ENCODE measurements around the gene ITGB8.

ITGB8 gene

GRCh38 chr7:20438694-20439376 lies 108.1 kb downstream of the ITGB8 start:
- DNase-seq, result no peak

- no peak for DNase-seq
These were observed 108.9 kb downstream of the ITGB8 start for GRCh38 chr7:20439416-20440185.

- DNase-seq, result no peak
These were observed 109.9 kb downstream of the ITGB8 start for GRCh38 chr7:20440472-20441105.

GRCh38 chr7:20441346-20441745 lies 110.6 kb downstream of the ITGB8 start:
- no peak for DNase-seq

GRCh38 chr7:20441991-20442441 lies 111.3 kb downstream of the ITGB8 start:
- DNase-seq, result no peak

GRCh38 chr7:20442951-20443350 lies 112.3 kb downstream of the ITGB8 start:
- DNase-seq, result no peak

GRCh38 chr7:20444030-20444800 lies 113.5 kb downstream of the ITGB8 start:
- no peak for DNase-seq

- no peak for DNase-seq
These were observed 116.4 kb downstream of the ITGB8 start for GRCh38 chr7:20447021-20447650.

GRCh38 chr7:20449176-20449575 lies 118.5 kb downstream of the ITGB8 start:
- no peak for DNase-seq

- no peak for DNase-seq
These were observed 119.8 kb downstream of the ITGB8 start for GRCh38 chr7:20450536-20450935.

- no peak for DNase-seq
These were observed 123.5 kb downstream of the ITGB8 start for GRCh38 chr7:20454202-20454601.

- DNase-seq, result no peak
These were observed 126.0 kb downstream of the ITGB8 start for GRCh38 chr7:20456701-20457100.

- no peak for DNase-seq
These were observed 127.8 kb downstream of the ITGB8 start for GRCh38 chr7:20458521-20458920.

- no peak for DNase-seq
These were observed 128.7 kb downstream of the ITGB8 start for GRCh38 chr7:20459419-20459818.

GRCh38 chr7:20464891-20465290 lies 134.2 kb downstream of the ITGB8 start:
- no peak for DNase-seq

All from NCI-H2171 treated with DMSO at 0.1 percent for 48 hours (cell line).